ENCODE measurements around the gene TMEM134.
A peak's percentile ranks its signal among the peaks of the same experiment; 100 is the strongest.

Gene TMEM134

DNA sequence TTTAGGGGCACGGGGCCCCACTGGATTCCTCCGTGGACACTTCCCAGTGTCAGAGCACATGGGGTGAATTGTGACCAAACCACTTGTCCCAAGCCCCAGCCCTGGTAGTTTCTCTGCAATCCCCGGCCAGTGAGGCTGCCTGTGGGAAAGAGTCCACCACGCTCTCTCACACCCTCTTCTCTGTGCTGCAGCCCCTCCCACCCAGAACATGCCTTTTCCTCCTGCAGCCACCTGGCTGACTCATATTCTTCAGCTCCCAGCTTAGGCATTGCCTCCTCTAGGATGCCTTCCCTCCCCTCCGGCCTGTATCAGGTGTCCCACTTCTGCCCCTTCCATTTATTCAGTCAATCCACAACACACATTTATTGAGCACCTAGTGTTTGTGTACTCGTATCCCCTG lies 46.2 kb downstream of the TMEM134 start:
- Histone ChIP-seq H3K36me3 (no peaks in the 10 kb centered on the region), H3K4me1 (peaks cover 41 to 61% (median 50%) of the 10 kb centered on the region in 10 experiments), H4K20me1 (peaks cover 0 to 25% (median 0%) of the 10 kb centered on the region in 11 experiments; a peak in 8 of 22 replicates), H3K4me3 (no peak overlapping the region), H3K27me3 (peaks cover 0 to 13% (median 0%) of the 10 kb centered on the region in 11 experiments; a peak in 2 of 22 replicates), H3K27ac (no peak overlapping the region), H3K4me2 (no peak overlapping the region), H3K9ac (no peak overlapping the region), H3K9me3 (replicated peaks in 1 of 11) (no peaks in the 10 kb centered on the region)
- no peak for TF ChIP-seq Cebpa-rat (IDR thresholded peaks at IDR 0.05)

- H3K27me3 ChIP-seq, result peaks cover 0 to 23% (median 0%) of the 10 kb centered on the region in 11 experiments; a peak in 3 of 22 replicates
- H3K4me3 ChIP-seq, result peak overlapping the region in 4 of 10 experiments; percentile 62 to 75 (median 68); a peak in 6 of 20 replicates
- no peaks in the 10 kb centered on the region for H3K9me3 ChIP-seq (replicated peaks in 1 of 11)
- TF ChIP-seq Cebpa-rat (IDR thresholded peaks at IDR 0.05), result no peak
- H3K27ac ChIP-seq, result no peak overlapping the region
- H3K4me1 ChIP-seq, result peaks cover 48 to 66% (median 56%) of the 10 kb centered on the region in 10 experiments
- peaks cover 0 to 35% (median 0%) of the 10 kb centered on the region in 11 experiments; a peak in 9 of 22 replicates for H4K20me1 ChIP-seq
- peak overlapping the region in 10 of 11 experiments; percentile 8 to 100 (median 96); a peak in 16 of 22 replicates for H3K4me2 ChIP-seq
- H3K9ac ChIP-seq, result no peak overlapping the region
- no peaks in the 10 kb centered on the region for H3K36me3 ChIP-seq
Observed at GRCh38 chr11:67421430-67422031, 47.5 kb downstream of the TMEM134 start.

DNA sequence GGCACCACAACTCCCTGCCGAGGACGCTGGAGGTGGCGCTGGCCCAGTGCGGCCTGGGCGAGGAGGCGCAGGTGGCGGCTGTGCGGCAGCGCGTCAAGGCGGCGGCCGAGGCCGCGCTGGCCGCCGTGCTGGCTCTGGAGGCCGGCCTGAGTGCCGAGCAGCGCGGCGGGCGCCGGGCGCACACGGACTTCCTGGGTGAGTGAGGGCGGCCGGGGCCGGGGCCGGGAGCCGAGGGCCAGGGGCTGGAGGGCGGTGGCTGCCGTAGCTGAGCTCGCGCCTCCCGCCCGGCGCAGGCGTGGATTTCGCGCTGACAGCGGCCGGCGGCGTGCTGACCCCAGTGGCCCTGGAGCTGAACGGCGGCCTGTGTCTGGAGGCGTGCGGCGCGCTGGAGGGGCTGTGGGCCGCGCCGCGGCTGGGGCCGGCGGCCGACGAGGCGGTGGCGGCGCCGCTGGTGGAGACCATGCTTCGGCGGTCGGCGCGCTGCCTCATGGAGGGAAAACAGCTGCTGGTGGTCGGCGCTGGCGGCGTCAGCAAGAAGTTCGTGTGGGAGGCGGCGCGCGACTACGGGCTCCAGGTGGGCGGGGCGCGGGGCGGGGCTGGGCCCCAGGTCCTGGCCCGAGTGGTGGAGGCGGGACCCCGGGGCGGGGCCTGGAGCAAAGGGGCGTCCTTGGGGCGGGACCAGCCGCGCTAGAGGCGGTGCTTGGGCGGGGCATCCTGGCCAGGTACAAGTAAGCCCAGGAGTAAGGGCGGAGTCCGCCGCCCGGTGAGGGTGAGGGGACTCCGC lies 48.2 kb downstream of the TMEM134 start:
- H3K9me3 ChIP-seq (replicated peaks in 1 of 11), result no peaks in the 10 kb centered on the region
- peak overlapping the region; percentile 96 to 100 (median 99) for H3K4me2 ChIP-seq
- peaks cover 0 to 27% (median 4%) of the 10 kb centered on the region in 11 experiments; a peak in 8 of 22 replicates for H3K27me3 ChIP-seq
- peaks cover 55 to 73% (median 63%) of the 10 kb centered on the region in 10 experiments for H3K4me1 ChIP-seq
- H3K9ac ChIP-seq, result peak overlapping the region; percentile 76 to 92 (median 86)
- H3K4me3 ChIP-seq, result peak overlapping the region; percentile 55 to 75 (median 66)
- H3K27ac ChIP-seq, result peak overlapping the region; percentile 49 to 92 (median 86); a peak in 21 of 22 replicates
- peaks cover 0 to 35% (median 0%) of the 10 kb centered on the region in 11 experiments; a peak in 9 of 22 replicates for H4K20me1 ChIP-seq
- no peaks in the 10 kb centered on the region for H3K36me3 ChIP-seq
- TF ChIP-seq Cebpa-rat (IDR thresholded peaks at IDR 0.05), result no peak

DNA sequence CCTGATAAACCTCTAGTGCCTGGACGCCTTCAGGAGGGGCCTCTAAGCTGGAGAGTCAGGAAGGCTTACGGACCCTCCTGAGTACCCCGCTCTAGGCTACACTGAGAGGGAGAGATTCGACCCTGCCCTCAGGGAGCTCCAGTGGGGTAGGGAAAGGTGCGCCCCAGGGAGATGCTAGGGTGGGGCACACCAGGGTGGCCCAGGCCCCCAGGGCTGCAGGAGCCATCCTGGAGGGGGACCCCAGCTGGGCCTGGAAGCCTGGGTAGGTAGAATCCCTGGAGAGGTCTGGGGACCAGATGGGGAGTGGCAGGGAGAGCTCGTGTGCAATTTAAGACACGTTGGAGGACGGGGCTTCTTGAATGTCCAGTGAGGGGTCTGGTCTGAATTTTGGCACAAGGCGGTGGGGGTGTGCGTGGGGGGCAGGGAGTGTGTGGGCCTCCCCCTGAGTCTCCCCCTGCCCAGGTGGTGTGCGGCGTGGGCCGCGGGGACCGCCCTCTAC lies 48.9 kb downstream of the TMEM134 start:
- Histone ChIP-seq H3K4me2 (peak overlapping the region; percentile 96 to 100 (median 99)), H3K27ac (peak overlapping the region; percentile 49 to 92 (median 86); a peak in 21 of 22 replicates), H3K27me3 (peaks cover 2 to 29% (median 11%) of the 10 kb centered on the region in 11 experiments), H3K9ac (peak overlapping the region; percentile 76 to 92 (median 86)), H3K36me3 (no peaks in the 10 kb centered on the region), H3K4me3 (peak overlapping the region; percentile 55 to 75 (median 66)), H3K9me3 (replicated peaks in 1 of 11) (no peaks in the 10 kb centered on the region), H4K20me1 (peaks cover 0 to 35% (median 0%) of the 10 kb centered on the region in 11 experiments; a peak in 9 of 22 replicates), H3K4me1 (peaks cover 62 to 79% (median 65%) of the 10 kb centered on the region in 10 experiments)
- TF ChIP-seq Cebpa-rat (IDR thresholded peaks at IDR 0.05), result no peak

- peak overlapping the region in 2 of 11 experiments; percentile 87 to 89; a peak in 1 of 22 replicates for H3K27ac ChIP-seq
- peak overlapping the region in 9 of 11 experiments; percentile 77 to 92 (median 86); a peak in 13 of 22 replicates for H3K9ac ChIP-seq
- peaks cover 9 to 36% (median 18%) of the 10 kb centered on the region in 11 experiments for H3K27me3 ChIP-seq
- H3K9me3 ChIP-seq (replicated peaks in 1 of 11), result no peaks in the 10 kb centered on the region
- peaks cover 0 to 35% (median 0%) of the 10 kb centered on the region in 11 experiments; a peak in 10 of 22 replicates for H4K20me1 ChIP-seq
- no peaks in the 10 kb centered on the region for H3K36me3 ChIP-seq
- H3K4me2 ChIP-seq, result peak overlapping the region; percentile 96 to 100 (median 99)
- H3K4me1 ChIP-seq, result peaks cover 63 to 77% (median 70%) of the 10 kb centered on the region in 10 experiments
- H3K4me3 ChIP-seq, result peak overlapping the region in 4 of 10 experiments; percentile 13 to 66 (median 44); a peak in 7 of 20 replicates
- no peak for TF ChIP-seq Cebpa-rat (IDR thresholded peaks at IDR 0.05)
Observed at GRCh38 chr11:67419325-67420049, 49.6 kb downstream of the TMEM134 start.

DNA sequence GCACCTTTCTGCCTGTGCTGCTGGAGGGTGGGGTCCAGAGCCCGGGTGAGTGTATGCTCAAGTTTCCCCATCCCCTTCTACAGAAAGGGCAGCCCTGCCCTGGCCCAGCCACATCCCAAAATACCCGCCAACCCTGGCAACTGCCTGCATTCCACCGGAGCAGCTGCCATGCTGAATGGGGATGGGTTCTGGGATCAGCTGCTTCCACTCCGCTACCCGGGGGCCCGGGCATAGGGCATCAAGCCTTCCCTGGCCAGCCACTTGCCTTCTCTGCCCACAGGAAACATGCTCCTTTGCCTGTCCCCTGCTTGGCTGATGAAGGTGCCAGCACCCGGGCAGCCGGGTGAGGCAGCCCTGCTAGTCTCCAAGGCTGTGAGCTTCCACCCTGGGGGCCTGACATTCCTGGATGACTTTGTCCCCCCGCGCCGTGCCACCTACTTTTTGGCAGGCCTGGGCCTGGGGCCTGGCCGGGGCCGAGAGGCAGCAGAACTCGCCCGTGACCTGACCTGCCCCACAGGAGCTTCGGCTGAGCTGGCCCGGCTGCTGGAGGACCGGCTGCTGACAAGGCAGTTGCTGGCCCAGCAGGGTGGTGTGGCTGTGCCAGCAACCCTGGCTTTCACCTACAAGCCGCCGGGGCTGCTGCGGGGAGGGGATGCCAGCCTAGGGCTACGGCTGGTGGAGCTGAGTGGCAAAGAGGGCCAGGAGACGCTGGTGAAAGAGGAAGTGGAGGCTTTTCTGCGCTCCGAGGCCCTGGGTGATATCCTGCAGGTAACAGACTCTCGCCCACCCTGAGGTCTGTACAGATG lies 50.4 kb downstream of the TMEM134 start:
- Histone ChIP-seq H3K4me3 (peak overlapping the region in 5 of 10 experiments; percentile 8 to 34 (median 21); a peak in 9 of 20 replicates), H3K27ac (peak overlapping the region in 7 of 11 experiments; percentile 13 to 51 (median 32); a peak in 8 of 22 replicates), H4K20me1 (peaks cover 0 to 35% (median 0%) of the 10 kb centered on the region in 11 experiments; a peak in 10 of 22 replicates), H3K9me3 (replicated peaks in 1 of 11) (no peaks in the 10 kb centered on the region), H3K4me2 (peak overlapping the region; percentile 96 to 100 (median 99)), H3K27me3 (peaks cover 16 to 43% (median 26%) of the 10 kb centered on the region in 11 experiments), H3K4me1 (peaks cover 57 to 77% (median 70%) of the 10 kb centered on the region in 10 experiments), H3K9ac (peak overlapping the region in 9 of 11 experiments; percentile 2 to 92 (median 58); a peak in 16 of 22 replicates), H3K36me3 (no peaks in the 10 kb centered on the region)
- TF ChIP-seq Cebpa-rat (IDR thresholded peaks at IDR 0.05), result no peak

GRCh38 chr11:67417425-67417824 lies 51.6 kb downstream of the TMEM134 start:
- peaks cover 0 to 41% (median 0%) of the 10 kb centered on the region in 11 experiments; a peak in 10 of 22 replicates for H4K20me1 ChIP-seq
- H3K4me3 ChIP-seq, result peak overlapping the region in 3 of 10 experiments; percentile 3 to 26 (median 17); a peak in 1 of 20 replicates
- no peaks in the 10 kb centered on the region for H3K9me3 ChIP-seq (replicated peaks in 1 of 11)
- H3K4me1 ChIP-seq, result peaks cover 67 to 89% (median 81%) of the 10 kb centered on the region in 10 experiments
- H3K27me3 ChIP-seq, result peaks cover 16 to 43% (median 31%) of the 10 kb centered on the region in 11 experiments
- no peaks in the 10 kb centered on the region for H3K36me3 ChIP-seq
- H3K9ac ChIP-seq, result peak overlapping the region in 5 of 11 experiments; percentile 17 to 92 (median 66); a peak in 6 of 22 replicates
- peak overlapping the region; percentile 77 to 100 (median 99) for H3K4me2 ChIP-seq
- peak overlapping the region in 6 of 11 experiments; percentile 25 to 59 (median 44); a peak in 7 of 22 replicates for H3K27ac ChIP-seq
- TF ChIP-seq Cebpa-rat (IDR thresholded peaks at IDR 0.05), result no peak

Data from BLaER1 treated with 17β-estradiol and CSF1 and Interleukin-3, amounts not matched to agents 10 nM and 100 nM (cell line).